Uterus (tissue), 4 donors: ENCODE data around the gene TSPAN18. TPM values are rescaled to one million over a fixed set of nuclear protein-coding genes. Genes with fewer than 3 reads are reported as not detected.

Experiments
- DNase-seq, 2 donors: peaks; one replicate each; pipeline ENCODE4 v3.0.0-alpha.2; 2019 to 2020
- H3K27ac ChIP-seq, 2 donors: fragments of 200-600 bp; sonication (generic); 1 replicate in 1 of 2; 2 replicates in 1 of 2; pipeline ENCODE4 v1.5.1; 2016 to 2018
- H3K27me3 ChIP-seq, 2 donors: fragments of 200-600 bp; sonication (generic); one replicate each; pipeline ENCODE4 v1.5.1; 2018 to 2019; ENCODE audit warnings: control low read depth in 1 of 2
- H3K36me3 ChIP-seq, 2 donors: fragments of 200-600 bp; sonication (generic); one replicate each; pipeline ENCODE4 v1.5.1; 2019; ENCODE audit warnings: control low read depth in 1 of 2
- H3K4me1 ChIP-seq, 2 donors: fragments of 200-600 bp; sonication (generic); one replicate each; pipeline ENCODE4 v1.5.1; 2018 to 2019; ENCODE audit warnings: control low read depth in 1 of 2
- H3K4me3 ChIP-seq, 2 donors: fragments of 200-600 bp; sonication (generic); 1 replicate in 1 of 2; 2 replicates in 1 of 2; pipeline ENCODE4 v1.5.1; 2018 to 2019; ENCODE audit warnings: mild to moderate bottlenecking in 1 of 2
- H3K9me3 ChIP-seq, 2 donors: fragments of 200-600 bp; sonication (generic); one replicate each; pipeline ENCODE4 v1.5.1; 2019; ENCODE audit warnings: control low read depth in 1 of 2
- POLR2A ChIP-seq, 2 donors: fragments of 450-650 bp; IDR thresholded peaks; one replicate each; pipeline ENCODE4 v1.6.1; 2016; ENCODE audit warnings: antibody characterized with exemption in 2 of 2, mild to moderate bottlenecking in 1 of 2, moderate library complexity in 1 of 2
- intact Hi-C: fragments of 100-400 bp; cut with DNase I; formaldehyde crosslinking; loops from one replicate; pipeline ENCODE4 v1.15.1; 2023; ENCODE audit warnings: low total_unique reads
- total RNA-seq, 4 donors: library from RNA; depleted of rRNA in 3 of 4; stranded (reverse); fragments of >200 nt in 3 of 4; gene quantifications; one replicate each; pipeline versions ENCODE4 v1.1.0 to v1.2.4, GENCODE V29; 2014 to 2023
- TF ChIP-seq, protein P1 (sequence below), 4 experiments: fragments of 200-600 bp in 2 of 4; fragments of 450-650 bp in 2 of 4; sonication (generic) in 2 of 4; IDR thresholded peaks; one replicate each; pipeline ENCODE4 v1.5.1; 2016 to 2019; ENCODE audit warnings: antibody characterized with exemption in 4 of 4, mild to moderate bottlenecking in 2 of 4, moderate library complexity in 1 of 4
- donor health status: DM: yes; HTN: yes; CAD: no.

TSPAN18 gene
- total RNA-seq, 4 donors from 2014 or later: 1.2 to 117 (median 20.1) TPM

DNA sequence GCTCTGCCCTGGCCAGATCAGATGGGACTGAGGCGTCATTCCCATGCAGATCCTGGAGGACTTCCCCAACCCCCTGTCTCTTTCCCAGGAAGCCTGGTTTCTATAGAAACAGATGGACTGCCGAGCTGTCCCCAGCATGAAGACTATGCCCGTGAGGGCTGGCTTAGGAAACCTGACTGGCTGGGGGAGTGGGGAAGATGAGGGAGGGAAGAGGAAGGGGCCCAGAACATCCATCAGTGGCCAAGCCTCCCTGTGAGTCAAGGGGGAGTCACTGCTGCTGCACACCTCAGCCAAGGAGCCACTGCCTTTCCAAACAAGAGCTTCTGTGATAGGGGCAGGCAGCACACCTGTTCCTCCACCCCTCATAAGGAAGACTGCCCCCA, 218.1 kb downstream of the TSPAN18 start:
- Histone ChIP-seq H3K4me3 (no peak overlapping the region), H3K9me3 (no peaks in the 10 kb centered on the region), H3K27ac (no peak overlapping the region), H3K4me1 (peaks cover 0 to 2% of the 10 kb centered on the region in 2 donors), H3K36me3 (no peaks in the 10 kb centered on the region), H3K27me3 (no peaks in the 10 kb centered on the region)
- TF ChIP-seq, protein P1, sequence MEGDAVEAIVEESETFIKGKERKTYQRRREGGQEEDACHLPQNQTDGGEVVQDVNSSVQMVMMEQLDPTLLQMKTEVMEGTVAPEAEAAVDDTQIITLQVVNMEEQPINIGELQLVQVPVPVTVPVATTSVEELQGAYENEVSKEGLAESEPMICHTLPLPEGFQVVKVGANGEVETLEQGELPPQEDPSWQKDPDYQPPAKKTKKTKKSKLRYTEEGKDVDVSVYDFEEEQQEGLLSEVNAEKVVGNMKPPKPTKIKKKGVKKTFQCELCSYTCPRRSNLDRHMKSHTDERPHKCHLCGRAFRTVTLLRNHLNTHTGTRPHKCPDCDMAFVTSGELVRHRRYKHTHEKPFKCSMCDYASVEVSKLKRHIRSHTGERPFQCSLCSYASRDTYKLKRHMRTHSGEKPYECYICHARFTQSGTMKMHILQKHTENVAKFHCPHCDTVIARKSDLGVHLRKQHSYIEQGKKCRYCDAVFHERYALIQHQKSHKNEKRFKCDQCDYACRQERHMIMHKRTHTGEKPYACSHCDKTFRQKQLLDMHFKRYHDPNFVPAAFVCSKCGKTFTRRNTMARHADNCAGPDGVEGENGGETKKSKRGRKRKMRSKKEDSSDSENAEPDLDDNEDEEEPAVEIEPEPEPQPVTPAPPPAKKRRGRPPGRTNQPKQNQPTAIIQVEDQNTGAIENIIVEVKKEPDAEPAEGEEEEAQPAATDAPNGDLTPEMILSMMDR (IDR thresholded peaks at IDR 0.05): no peak
- TF ChIP-seq POLR2A (IDR thresholded peaks at IDR 0.05): no peak
- no peak for DNase-seq
- intact Hi-C loops: loop anchor here (10.0 kb wide), 1 partner anchor 390 kb away; no protein-coding TSS in a partner anchor

DNA sequence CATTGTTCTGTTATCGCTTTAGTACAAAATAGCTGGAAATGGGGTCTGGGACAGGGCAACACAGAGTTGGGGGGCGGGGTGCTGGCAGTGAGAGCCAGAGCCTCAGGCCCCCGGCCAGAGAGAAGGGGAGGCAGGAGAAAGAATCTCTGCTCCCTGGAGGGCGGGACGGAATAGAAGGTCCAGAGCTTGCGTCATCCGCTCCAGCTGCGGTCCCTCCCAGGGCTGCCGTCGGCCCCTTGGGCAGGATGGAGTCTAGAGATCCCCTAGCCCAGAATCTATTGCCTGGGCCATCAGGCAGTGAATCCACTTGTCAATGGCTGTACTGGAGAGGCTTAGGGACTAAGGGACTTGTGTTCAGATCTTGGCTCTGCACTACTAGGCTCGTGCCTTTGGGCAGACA, 218.9 kb downstream of the TSPAN18 start:
- intact Hi-C loops: loop anchor here (10.0 kb wide), 1 partner anchor 389 kb away; no protein-coding TSS in a partner anchor
- Histone ChIP-seq H3K36me3 (no peaks in the 10 kb centered on the region), H3K4me1 (peaks cover 0 to 2% of the 10 kb centered on the region in 2 donors), H3K27me3 (no peaks in the 10 kb centered on the region), H3K27ac (peak overlapping the region in 1 of 2 donors; percentile 30), H3K9me3 (no peaks in the 10 kb centered on the region), H3K4me3 (no peak overlapping the region)
- TF ChIP-seq POLR2A (IDR thresholded peaks at IDR 0.05): no peak
- TF ChIP-seq, protein P1 (IDR thresholded peaks at IDR 0.05): no peak
- DNase-seq: peak in 1 of 2 donors; percentile 54

DNA sequence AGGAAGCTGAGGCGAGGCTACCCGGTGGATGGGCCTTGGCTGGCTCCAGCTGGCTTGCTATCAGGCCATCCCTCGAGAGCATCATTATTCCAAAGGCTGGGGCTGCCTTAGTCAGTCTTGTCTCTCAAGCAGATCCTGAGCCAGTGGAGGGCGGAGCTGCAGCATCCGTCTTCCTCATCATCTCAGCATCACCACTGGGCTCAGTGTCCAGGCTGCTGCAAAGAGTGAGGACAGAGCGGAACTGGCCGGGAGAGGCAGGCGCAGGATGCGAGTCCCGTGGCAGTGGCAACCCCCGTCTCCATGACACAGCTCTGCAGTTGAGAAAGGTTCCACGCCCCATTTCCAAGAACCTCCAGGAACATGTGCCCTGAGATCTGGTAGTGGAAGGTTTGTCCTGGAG, 219.5 kb downstream of the TSPAN18 start:
- intact Hi-C loops: loop anchor here (10.0 kb wide), 1 partner anchor 389 kb away; no protein-coding TSS in a partner anchor
- DNase-seq: peak in 1 of 2 donors; percentile 44
- TF ChIP-seq, protein P1 (IDR thresholded peaks at IDR 0.05): no peak
- TF ChIP-seq POLR2A (IDR thresholded peaks at IDR 0.05): no peak

DNA sequence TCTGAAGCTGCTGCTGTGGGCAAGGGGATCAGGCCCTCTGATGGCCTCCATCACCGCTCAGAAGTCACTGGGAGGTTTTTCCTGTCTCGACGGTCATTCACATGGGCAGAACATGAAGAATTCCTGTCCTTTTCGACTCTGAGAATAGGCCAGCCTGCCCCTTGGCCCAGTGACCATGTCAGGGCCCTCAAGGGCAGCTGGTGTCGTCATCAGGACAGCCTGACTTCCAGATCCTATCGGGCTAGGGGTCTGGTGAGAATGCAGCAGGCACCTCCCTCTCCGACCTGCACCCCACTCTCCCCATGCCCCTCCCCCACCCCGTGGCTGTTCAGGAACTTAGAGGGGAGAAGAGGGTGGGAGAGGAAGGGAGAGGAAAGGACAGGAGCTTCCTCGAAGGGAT, 220.4 kb downstream of the TSPAN18 start:
- Histone ChIP-seq H3K4me1 (peaks cover 0 to 2% of the 10 kb centered on the region in 2 donors), H3K27me3 (no peaks in the 10 kb centered on the region), H3K27ac (no peak overlapping the region), H3K4me3 (no peak overlapping the region), H3K36me3 (no peaks in the 10 kb centered on the region), H3K9me3 (no peaks in the 10 kb centered on the region)
- intact Hi-C loops: loop anchor here (10.0 kb wide), 1 partner anchor 388 kb away; no protein-coding TSS in a partner anchor
- TF ChIP-seq, protein P1 (IDR thresholded peaks at IDR 0.05): no peak
- no peak for DNase-seq

More for the DNA sequence above, 219.5 kb downstream of the TSPAN18 start:
- H3K27ac ChIP-seq: no peak overlapping the region
- H3K9me3 ChIP-seq: no peaks in the 10 kb centered on the region
- H3K4me3 ChIP-seq: no peak overlapping the region
- no peaks in the 10 kb centered on the region for H3K27me3 ChIP-seq
- H3K4me1 ChIP-seq: peaks cover 0 to 2% of the 10 kb centered on the region in 2 donors
- no peaks in the 10 kb centered on the region for H3K36me3 ChIP-seq

DNA sequence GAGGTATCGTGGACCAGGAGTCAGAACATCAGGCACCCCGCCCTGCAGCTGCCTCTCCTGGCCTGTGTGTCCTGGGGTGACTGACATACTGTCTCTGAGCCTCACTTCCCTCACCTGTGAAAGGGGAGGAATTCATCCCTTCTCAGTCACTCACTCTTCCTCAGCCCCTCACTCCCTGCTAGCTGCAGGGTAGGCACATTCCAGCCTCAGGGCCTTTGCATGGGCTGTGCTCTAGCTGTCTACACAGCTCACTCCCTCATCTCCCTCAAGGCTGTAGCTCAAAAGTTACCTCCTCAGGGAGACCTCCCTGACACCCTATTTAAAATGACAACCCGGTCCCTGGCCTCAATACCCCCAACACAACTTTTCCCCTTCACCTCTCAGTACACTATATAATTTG, 221.4 kb downstream of the TSPAN18 start:
- TF ChIP-seq, protein P1 (IDR thresholded peaks at IDR 0.05): no peak
- no peak for TF ChIP-seq POLR2A (IDR thresholded peaks at IDR 0.05)
- peaks cover 0 to 2% of the 10 kb centered on the region in 2 donors for H3K4me1 ChIP-seq
- DNase-seq: no peak
- no peaks in the 10 kb centered on the region for H3K27me3 ChIP-seq
- H3K9me3 ChIP-seq: no peaks in the 10 kb centered on the region
- no peak overlapping the region for H3K4me3 ChIP-seq
- intact Hi-C loops: loop anchor here (10.0 kb wide), 1 partner anchor 387 kb away; no protein-coding TSS in a partner anchor
- no peak overlapping the region for H3K27ac ChIP-seq
- H3K36me3 ChIP-seq: no peaks in the 10 kb centered on the region
